Articular chondrocyte of knee joint (primary cell): ENCODE results near the gene MYL12A. TPM values are rescaled to one million over a fixed set of nuclear protein-coding genes. Genes with fewer than 3 reads are reported as not detected.

Experiments
- total RNA-seq: library from RNA; depleted of rRNA; stranded (reverse); fragments of >200 nt; gene quantifications from 2 replicates; pipeline ENCODE4 v1.2.3, GENCODE V29; 2012

MYL12A gene
- 560 and 622 TPM in 2 replicates for total RNA-seq

GRCh38 chr18:3247240-3248061, at the start of gene MYL12A:
MYL12A (plus strand) TSS chr18:3247801; CDS start chr18:3253248, 5,447 bp downstream.

DNA sequence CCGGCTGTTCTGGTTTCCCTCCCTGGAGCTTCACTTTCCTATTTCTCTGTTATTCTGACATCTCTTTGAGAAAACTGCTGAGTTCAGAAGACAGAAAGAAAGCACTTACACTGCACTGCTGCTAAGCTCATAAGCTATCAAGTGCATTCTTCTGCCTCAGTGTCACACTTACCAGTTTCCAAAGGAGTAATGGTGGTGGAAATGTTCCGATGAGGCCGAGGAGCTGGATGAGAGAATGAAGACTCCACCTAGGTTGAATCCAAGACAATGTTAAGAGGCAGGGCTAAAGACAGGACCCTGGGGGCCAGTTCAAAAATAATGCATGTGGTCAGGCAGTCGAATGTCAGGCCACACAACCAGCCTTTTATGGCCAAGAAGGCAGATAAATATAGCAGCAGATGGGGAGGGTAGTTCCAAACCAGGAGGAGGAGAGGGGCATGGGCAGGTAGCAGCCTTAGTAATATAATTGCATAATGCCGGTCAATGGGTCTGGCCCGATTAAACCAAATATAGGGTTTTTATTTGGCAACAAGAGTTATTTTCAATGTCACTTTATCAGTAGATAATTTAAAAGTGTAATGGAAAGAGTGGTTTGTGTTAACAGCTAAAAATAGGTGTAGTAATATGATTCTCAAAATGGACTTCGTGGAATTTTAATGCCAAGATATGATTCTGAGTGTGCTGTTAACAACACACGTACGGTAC, 27.8 kb upstream of the MYL12A start, which contains the start of gene MYOM1:
Gene MYOM1, minus strand, starts transcription at position 338 of the 705 bp plus-strand sequence. CDS start 4,745 bp downstream, outside the sequence.

GRCh38 chr18:3261373-3262233, 14.0 kb downstream of the MYL12A start, which contains the start of gene MYL12B:
MYL12B (plus strand) TSS chr18:3262133; CDS start chr18:3272899, 10,766 bp downstream.

Other genes starting within 250 kb of the MYL12A start
- 55.8 and 57.4 TPM in 2 replicates for gene LPIN2, start 234.7 kb upstream of the MYL12A start, total RNA-seq
- 0.52 and 0.76 TPM in 2 replicates for gene MYOM1, start 27.8 kb upstream of the MYL12A start, total RNA-seq
- 379 and 394 TPM in 2 replicates for gene MYL12B, start 14.3 kb downstream of the MYL12A start, total RNA-seq
- 79.8 and 90.0 TPM in 2 replicates for gene TGIF1, start 202.4 kb downstream of the MYL12A start, total RNA-seq